Keratinocyte (primary cell): ENCODE data around the gene INTS3. TPM values are rescaled to one million over a fixed set of nuclear protein-coding genes. Genes with fewer than 3 reads are reported as not detected.

Source experiments
- DNase-seq: peaks from one replicate; pipeline ENCODE4 v3.0.0-alpha.2; 2011; ENCODE audit warnings: low read depth, missing footprints, low spot score
- FAIRE-seq: peaks from 2 replicates; lab custom pipeline; 2011; peaks lifted over from hg19 to GRCh38; lab: Jason Lieb, UNC
- H2AFZ ChIP-seq: 2 replicates; pipeline ENCODE4 v1.6.0; 2012; ENCODE audit warnings: low read length, control low read depth, inconsistent platforms; ENCODE audit not compliant: control insufficient read depth
- H3K27ac ChIP-seq: 2 replicates; pipeline ENCODE4 v1.5.1; 2011; ENCODE audit warnings: low read length; ENCODE audit not compliant: control insufficient read depth, insufficient read depth
- H3K27me3 ChIP-seq: 3 replicates; pipeline ENCODE4 v1.6.0; 2011; ENCODE audit warnings: low read length; ENCODE audit not compliant: control insufficient read depth, insufficient read depth; ENCODE audit errors: extremely low read depth
- H3K36me3 ChIP-seq, 2 experiments: 2 replicates in 1 of 2; 3 replicates in 1 of 2; pipeline ENCODE4 v1.5.1; 2011; ENCODE audit warnings: low read length in 2 of 2, mild to moderate bottlenecking in 1 of 2; ENCODE audit not compliant: control insufficient read depth in 2 of 2, insufficient read depth in 2 of 2; ENCODE audit errors: extremely low read depth in 1 of 2
- H3K4me1 ChIP-seq: 3 replicates; pipeline ENCODE4 v1.5.1; 2011; ENCODE audit warnings: low read length; ENCODE audit not compliant: control insufficient read depth, insufficient read depth; ENCODE audit errors: extremely low read depth
- H3K4me2 ChIP-seq: 3 replicates; pipeline ENCODE4 v1.6.0; 2011; ENCODE audit warnings: low read depth, low read length; ENCODE audit not compliant: control insufficient read depth, insufficient read depth; ENCODE audit errors: extremely low read depth
- H3K4me3 ChIP-seq, 3 experiments: fragments of 200-600 bp in 1 of 3; sonication (generic) in 1 of 3; 2 replicates in 2 of 3; 3 replicates in 1 of 3; pipeline ENCODE4 v1.5.1; 2011 to 2016; ENCODE audit warnings: low read length in 3 of 3, mild to moderate bottlenecking in 3 of 3, control low read depth in 2 of 3, inconsistent platforms in 1 of 3, low read depth in 1 of 3, mixed read lengths in 1 of 3, mixed run types in 1 of 3, moderate library complexity in 1 of 3; ENCODE audit not compliant: control insufficient read depth in 2 of 3, insufficient read depth in 2 of 3; ENCODE audit errors: extremely low read depth in 1 of 3
- H3K79me2 ChIP-seq: 2 replicates; pipeline ENCODE4 v1.6.0; 2012; ENCODE audit warnings: low read length; ENCODE audit not compliant: control insufficient read depth, insufficient read depth
- H3K9ac ChIP-seq: 3 replicates; pipeline ENCODE4 v1.6.0; 2011; ENCODE audit warnings: low read length; ENCODE audit not compliant: control insufficient read depth, insufficient read depth; ENCODE audit errors: extremely low read depth
- H3K9me1 ChIP-seq: 3 replicates; pipeline ENCODE4 v1.6.0; 2011; ENCODE audit warnings: low read length; ENCODE audit not compliant: control insufficient read depth, insufficient read depth; ENCODE audit errors: extremely low read depth
- H3K9me3 ChIP-seq: 2 replicates; pipeline ENCODE4 v1.5.1; 2012; ENCODE audit warnings: low read depth, low read length; ENCODE audit not compliant: control insufficient read depth
- H4K20me1 ChIP-seq: 3 replicates; pipeline ENCODE4 v1.6.0; 2011; ENCODE audit warnings: low read length; ENCODE audit not compliant: control insufficient read depth, insufficient read depth; ENCODE audit errors: extremely low read depth
- CTCF ChIP-seq, 3 experiments: IDR thresholded peaks in 1 of 3; conservative IDR thresholded peaks in 1 of 3; optimal IDR thresholded peaks in 1 of 3; 2 replicates in 2 of 3; 3 replicates in 1 of 3; pipeline versions ENCODE3 to v1.5.1; 2011; ENCODE audit warnings: low read length in 3 of 3, mild to moderate bottlenecking in 3 of 3, moderate library complexity in 2 of 3, control low read depth in 1 of 3, inconsistent platforms in 1 of 3; ENCODE audit not compliant: insufficient read depth in 2 of 3; ENCODE audit errors: extremely low read depth in 1 of 3
- EZH2 ChIP-seq: IDR thresholded peaks from one replicate; pipeline ENCODE4 v1.6.1; 2012; ENCODE audit warnings: inconsistent platforms, mild to moderate bottlenecking, low read length, moderate library complexity
- dilution Hi-C: fragments of 300-500 bp; cut with MboI; formaldehyde crosslinking; loops from one replicate; pipeline ENCODE4 v1.7.0; 2020; ENCODE audit warnings: low sequenced_read_pairs; ENCODE audit not compliant: extremely low pct_ligation_motif_present
- polyA plus RNA-seq, 5 experiments: library from polyadenylated mRNA; depleted of rRNA in 3 of 5; stranded (reverse) in 3 of 5; stranded (forward) in 1 of 5; unstranded in 1 of 5; fragments of >200 nt; gene quantifications; 1 replicate in 1 of 5; 2 replicates in 3 of 5; 3 replicates in 1 of 5; pipeline versions ENCODE4 v1.2.1 to v1.2.3, GENCODE V29; 2011 to 2012; ENCODE audit warnings: missing spikeins in 2 of 5, low read depth in 1 of 5, low replicate concordance in 1 of 5

INTS3 gene
- polyA plus RNA-seq, 1 donor (not counting 4 experiments of a cell fraction or from before 2014, with no cell fraction given) = 24.6 TPM

- no peak for FAIRE-seq
- H3K79me2 ChIP-seq = no peaks in the 10 kb centered on the region
- no peaks in the 10 kb centered on the region for H4K20me1 ChIP-seq
- no peak overlapping the region for H2AFZ ChIP-seq
- no peaks in the 10 kb centered on the region for H3K9me3 ChIP-seq
- H3K9me1 ChIP-seq = no peaks in the 10 kb centered on the region
- no peaks in the 10 kb centered on the region for H3K27me3 ChIP-seq
- no peak overlapping the region for H3K27ac ChIP-seq
- H3K36me3 ChIP-seq = peaks cover 2 to 9% of the 10 kb centered on the region in 2 experiments
- dilution Hi-C loops = no loop called here
- H3K4me3 ChIP-seq = no peak overlapping the region
- DNase-seq = no peak
- no peak overlapping the region for H3K4me2 ChIP-seq
- H3K4me1 ChIP-seq = peaks cover 12% of the 10 kb centered on the region
- H3K9ac ChIP-seq = no peak overlapping the region
- no peak for TF ChIP-seq EZH2
- no peak for TF ChIP-seq CTCF (optimal IDR thresholded peaks at IDR 0.05 in 1 of 3, IDR thresholded peaks at IDR 0.05 in 1 of 3, conservative IDR thresholded peaks at IDR 0.05 in 1 of 3; ENCODE audit: extremely low read depth in 1 of 3, insufficient read depth in 2 of 3, low read length in 3 of 3)
These were observed 74.2 kb downstream of the INTS3 start for GRCh38 chr1:153801786-153802697.

- H3K36me3 ChIP-seq = peaks cover 11 to 14% of the 10 kb centered on the region in 2 experiments
- DNase-seq = no peak
- dilution Hi-C loops = no loop called here
These were observed 75.7 kb downstream of the INTS3 start for GRCh38 chr1:153803470-153804056.

More at GRCh38 chr1:153803470-153804056, 75.7 kb downstream of the INTS3 start:
- no peak for TF ChIP-seq CTCF (optimal IDR thresholded peaks at IDR 0.05 in 1 of 3, IDR thresholded peaks at IDR 0.05 in 1 of 3, conservative IDR thresholded peaks at IDR 0.05 in 1 of 3; ENCODE audit: extremely low read depth in 1 of 3, insufficient read depth in 2 of 3, low read length in 3 of 3)
- TF ChIP-seq EZH2 = no peak
- Histone ChIP-seq H3K4me3 (no peak overlapping the region), H3K4me1 (peaks cover 12% of the 10 kb centered on the region), H3K4me2 (no peak overlapping the region), H3K27ac (no peak overlapping the region), H3K27me3 (no peaks in the 10 kb centered on the region), H2AFZ (no peak overlapping the region), H3K9me1 (no peaks in the 10 kb centered on the region), H3K9ac (no peak overlapping the region), H3K9me3 (no peaks in the 10 kb centered on the region), H4K20me1 (no peaks in the 10 kb centered on the region), H3K79me2 (no peaks in the 10 kb centered on the region)
- no peak for FAIRE-seq
